Measurements from ENCODE around the gene PON3. TPM values are rescaled to one million over a fixed set of nuclear protein-coding genes. Genes with fewer than 3 reads are reported as not detected.

PON3 gene
- total and polyA plus RNA-seq, 2 of the 8 experiments (the other 6 are each of a cell fraction or from before 2014, with no cell fraction given): not detected

- Histone ChIP-seq H3K79me2 (ENCODE audit: control insufficient read depth in 1 of 2, insufficient read depth in 2 of 2, low read length in 2 of 2) (no peaks in the 10 kb centered on the region), H3K36me3 (ENCODE audit: control insufficient read depth in 2 of 4, insufficient read depth in 4 of 4, low read length in 3 of 4) (peaks cover 0 to 25% (median 7%) of the 10 kb centered on the region in 4 experiments; a peak in 5 of 8 replicates), H3K9me3 (ENCODE audit: insufficient read depth in 2 of 2, low read depth in 1 of 2, low read length in 1 of 2) (no peaks in the 10 kb centered on the region), H4K8ac (ENCODE audit: extremely low read depth, insufficient read depth, low read length) (no peak overlapping the region), H3K23me2 (ENCODE audit: low read depth, low read length) (no peaks in the 10 kb centered on the region), H3K4me2 (ENCODE audit: insufficient read depth in 1 of 2, low read depth in 2 of 2, low read length in 2 of 2) (no peak overlapping the region), H3K9ac (replicated peaks in 1 of 4; ENCODE audit: extremely low read depth in 1 of 4, low read depth in 3 of 4, low read length in 3 of 4) (no peak overlapping the region), H3K27me3 (replicated peaks in 1 of 4; ENCODE audit: control insufficient read depth in 3 of 4, extremely low read depth in 1 of 4, insufficient read depth in 3 of 4, low read length in 3 of 4) (no peaks in the 10 kb centered on the region), H2BK15ac (ENCODE audit: low read length) (no peak overlapping the region), H3K4me1 (replicated peaks in 1 of 4; ENCODE audit: control insufficient read depth in 3 of 4, insufficient read depth in 4 of 4, low read length in 3 of 4) (no peaks in the 10 kb centered on the region), H2BK20ac (ENCODE audit: low read length) (no peak overlapping the region), H3K14ac (ENCODE audit: insufficient read length) (no peak overlapping the region), H3K4ac (replicated peaks; ENCODE audit: insufficient read length, low read depth, low read length) (no peak overlapping the region), H4K20me1 (replicated peaks in 1 of 2; ENCODE audit: control insufficient read depth in 1 of 2, insufficient read depth in 2 of 2, low read length in 2 of 2) (no peaks in the 10 kb centered on the region), H3K79me1 (ENCODE audit: low read depth, low read length) (no peaks in the 10 kb centered on the region), H2BK5ac (ENCODE audit: low read depth, low read length) (no peak overlapping the region), H2AK5ac (ENCODE audit: low read depth, low read length) (no peak overlapping the region), H2BK120ac (replicated peaks; ENCODE audit: low read depth, low read length) (no peak overlapping the region), H2BK12ac (ENCODE audit: low read depth, low read length) (no peak overlapping the region), H3K23ac (ENCODE audit: insufficient read length) (no peak overlapping the region), H2AFZ (ENCODE audit: low read length) (no peak overlapping the region), H4K91ac (replicated peaks; ENCODE audit: insufficient read length, low read length) (no peak overlapping the region), H3K56ac (replicated peaks; ENCODE audit: insufficient read length, low read depth, low read length) (no peak overlapping the region), H3K18ac (ENCODE audit: extremely low read depth, low read length) (no peak overlapping the region), H3K27ac (ENCODE audit: low read depth, low read length) (no peak overlapping the region), H3K4me3 (ENCODE audit: extremely low read depth in 1 of 4, insufficient read depth in 2 of 4, low read depth in 3 of 4, low read length in 4 of 4) (no peak overlapping the region), H4K5ac (ENCODE audit: insufficient read length, low read depth, low read length) (no peak overlapping the region)
- TF ChIP-seq, protein P1, sequence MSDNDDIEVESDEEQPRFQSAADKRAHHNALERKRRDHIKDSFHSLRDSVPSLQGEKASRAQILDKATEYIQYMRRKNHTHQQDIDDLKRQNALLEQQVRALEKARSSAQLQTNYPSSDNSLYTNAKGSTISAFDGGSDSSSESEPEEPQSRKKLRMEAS (IDR thresholded peaks at IDR 0.05): no peak
- TF ChIP-seq E2F6 (IDR thresholded peaks at IDR 0.05): no peak
- TF ChIP-seq GTF2F1 (IDR thresholded peaks at IDR 0.05; ENCODE audit: borderline replicate concordance, low read depth, low read length): no peak
- TF ChIP-seq BACH1 (IDR thresholded peaks at IDR 0.05; ENCODE audit: low read length): no peak
- WGBS, 2 experiments (ENCODE audit: extremely low coverage in 1 of 2, insufficient coverage in 1 of 2, insufficient read length in 1 of 2, insufficient replicate concordance in 2 of 2, low coverage in 1 of 2, low lambda C conversion rate in 2 of 2, missing lambda C conversion rate in 1 of 2): 80% methylated on average over 2 of the region's 2 CpGs; no CpG with 5 or more reads in 1 of the 2 experiments
- FAIRE-seq: no peak
- ChIA-PET CTCF (ENCODE audit: partially characterized antibody) (interaction anchor here (0.8 to 1.1 kb wide), 2 partner anchors 34 to 130 kb away, joined by 3 read pairs; no protein-coding TSS in a partner anchor), POLR2A (ENCODE audit: partially characterized antibody) (interaction anchor here (1.2 kb wide), 1 partner anchor 14 kb away, joined by 3 read pairs; no protein-coding TSS in a partner anchor)
- no peak for DNase-seq (ENCODE audit: low read depth in 1 of 2, low spot score in 2 of 2)
Observed at GRCh38 chr7:95407751-95408150, 11.6 kb upstream of the PON3 start.
